ENCODE data around the gene NGEF. TPM values are rescaled to one million over a fixed set of nuclear protein-coding genes. Genes with fewer than 3 reads are reported as not detected.
A peak's percentile ranks its signal among the peaks of the same experiment; 100 is the strongest.

Gene NGEF
- total and polyA plus RNA-seq, 4 donors = 10.6 to 22.6 (median 10.8) TPM

- no peak for TF ChIP-seq REST (IDR thresholded peaks at IDR 0.05)
Measured at GRCh38 chr2:232850039-232850438, 163.0 kb downstream of the NGEF start (continued).

GRCh38 chr2:232846055-232846454 lies 167.0 kb downstream of the NGEF start:
- peaks cover 5 to 73% (median 40%) of the 10 kb centered on the region in 4 donors for H3K36me3 ChIP-seq (ENCODE audit: control insufficient read depth in 4 of 4, insufficient read depth in 3 of 4, low read depth in 1 of 4, low read length in 3 of 4)
- peaks cover 0 to 12% (median 0%) of the 10 kb centered on the region in 4 donors for H3K4me1 ChIP-seq (ENCODE audit: control insufficient read depth in 4 of 4, insufficient read depth in 4 of 4, low read length in 3 of 4)
- H3K4me3 ChIP-seq (ENCODE audit: low read depth in 1 of 3, low read length in 3 of 3) = no peak overlapping the region
- H3K27ac ChIP-seq (ENCODE audit: low read depth in 1 of 2, low read length in 2 of 2) = peak overlapping the region in 1 of 2 donors; percentile 49
- no peaks in the 10 kb centered on the region for H3K27me3 ChIP-seq (ENCODE audit: control insufficient read depth in 4 of 4, insufficient read depth in 4 of 4, low read length in 3 of 4)
- no peaks in the 10 kb centered on the region for H3K9me3 ChIP-seq (ENCODE audit: control insufficient read depth in 4 of 4, low read length in 3 of 4)
- no peak for TF ChIP-seq REST (IDR thresholded peaks at IDR 0.05)
- TF ChIP-seq NR2F2 (IDR thresholded peaks at IDR 0.05) = no peak
- peak; percentile 58 for TF ChIP-seq SP1 (IDR thresholded peaks at IDR 0.05)
- peak; percentile 28 to 32 for TF ChIP-seq RXRA (IDR thresholded peaks at IDR 0.05)
- peak; percentile 80 to 82 for TF ChIP-seq HNF4A (conservative IDR thresholded peaks at IDR 0.05)
- TF ChIP-seq, protein P1, sequence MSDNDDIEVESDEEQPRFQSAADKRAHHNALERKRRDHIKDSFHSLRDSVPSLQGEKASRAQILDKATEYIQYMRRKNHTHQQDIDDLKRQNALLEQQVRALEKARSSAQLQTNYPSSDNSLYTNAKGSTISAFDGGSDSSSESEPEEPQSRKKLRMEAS (IDR thresholded peaks at IDR 0.05) = no peak
- TF ChIP-seq, protein P2, sequence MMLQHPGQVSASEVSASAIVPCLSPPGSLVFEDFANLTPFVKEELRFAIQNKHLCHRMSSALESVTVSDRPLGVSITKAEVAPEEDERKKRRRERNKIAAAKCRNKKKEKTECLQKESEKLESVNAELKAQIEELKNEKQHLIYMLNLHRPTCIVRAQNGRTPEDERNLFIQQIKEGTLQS (IDR thresholded peaks at IDR 0.05) = no peak
- peak; percentile 55 for TF ChIP-seq HNF4G (IDR thresholded peaks at IDR 0.05)
- peak in 1 of 2 donors; percentile 26 for TF ChIP-seq RAD21 (IDR thresholded peaks at IDR 0.05)
- TF ChIP-seq JUND (IDR thresholded peaks at IDR 0.05) = peak; percentile 54 to 57
- DNase-seq (ENCODE audit: low spot score) = no peak
- H3K9ac ChIP-seq (ENCODE audit: low read depth in 1 of 2, low read length in 2 of 2) = no peak overlapping the region

GRCh38 chr2:232843834-232844233 lies 169.2 kb downstream of the NGEF start:
- Histone ChIP-seq H3K27me3 (ENCODE audit: control insufficient read depth in 4 of 4, insufficient read depth in 4 of 4, low read length in 3 of 4) (no peaks in the 10 kb centered on the region), H3K36me3 (ENCODE audit: control insufficient read depth in 4 of 4, insufficient read depth in 3 of 4, low read depth in 1 of 4, low read length in 3 of 4) (peaks cover 3 to 64% (median 37%) of the 10 kb centered on the region in 4 donors), H3K27ac (ENCODE audit: low read depth in 1 of 2, low read length in 2 of 2) (no peak overlapping the region), H3K4me3 (ENCODE audit: low read depth in 1 of 3, low read length in 3 of 3) (no peak overlapping the region), H3K4me1 (ENCODE audit: control insufficient read depth in 4 of 4, insufficient read depth in 4 of 4, low read length in 3 of 4) (peaks cover 0 to 18% (median 0%) of the 10 kb centered on the region in 4 donors), H3K9ac (ENCODE audit: low read depth in 1 of 2, low read length in 2 of 2) (no peak overlapping the region), H3K9me3 (ENCODE audit: control insufficient read depth in 4 of 4, low read length in 3 of 4) (no peaks in the 10 kb centered on the region)
- 95% methylated on average over 3 of the region's 3 CpGs for WGBS
- no peak for DNase-seq (ENCODE audit: low spot score)
- no peak for TF ChIP-seq CTCF (IDR thresholded peaks at IDR 0.05; ENCODE audit: low read depth, low read length, missing input control)
- no peak for TF ChIP-seq EGR1 (IDR thresholded peaks at IDR 0.05; ENCODE audit: low read depth in 2 of 2)
- no peak for TF ChIP-seq GABPA (IDR thresholded peaks at IDR 0.05 in 1 of 2, conservative IDR thresholded peaks at IDR 0.05 in 1 of 2)
- TF ChIP-seq, protein P3, sequence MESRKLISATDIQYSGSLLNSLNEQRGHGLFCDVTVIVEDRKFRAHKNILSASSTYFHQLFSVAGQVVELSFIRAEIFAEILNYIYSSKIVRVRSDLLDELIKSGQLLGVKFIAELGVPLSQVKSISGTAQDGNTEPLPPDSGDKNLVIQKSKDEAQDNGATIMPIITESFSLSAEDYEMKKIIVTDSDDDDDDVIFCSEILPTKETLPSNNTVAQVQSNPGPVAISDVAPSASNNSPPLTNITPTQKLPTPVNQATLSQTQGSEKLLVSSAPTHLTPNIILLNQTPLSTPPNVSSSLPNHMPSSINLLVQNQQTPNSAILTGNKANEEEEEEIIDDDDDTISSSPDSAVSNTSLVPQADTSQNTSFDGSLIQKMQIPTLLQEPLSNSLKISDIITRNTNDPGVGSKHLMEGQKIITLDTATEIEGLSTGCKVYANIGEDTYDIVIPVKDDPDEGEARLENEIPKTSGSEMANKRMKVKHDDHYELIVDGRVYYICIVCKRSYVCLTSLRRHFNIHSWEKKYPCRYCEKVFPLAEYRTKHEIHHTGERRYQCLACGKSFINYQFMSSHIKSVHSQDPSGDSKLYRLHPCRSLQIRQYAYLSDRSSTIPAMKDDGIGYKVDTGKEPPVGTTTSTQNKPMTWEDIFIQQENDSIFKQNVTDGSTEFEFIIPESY (IDR thresholded peaks at IDR 0.05) = no peak
- TF ChIP-seq TAF1 (conservative IDR thresholded peaks at IDR 0.05) = no peak
- TF ChIP-seq RAD21 (IDR thresholded peaks at IDR 0.05) = peak in 1 of 2 donors; percentile 14
